Colonic mucosa (tissue), 4 donors: ENCODE measurements around the gene YIPF3. TPM values are rescaled to one million over a fixed set of nuclear protein-coding genes. Genes with fewer than 3 reads are reported as not detected.
A peak's percentile ranks its signal among the peaks of the same experiment; 100 is the strongest.

Experiments
- DNase-seq: peaks from one replicate; pipeline ENCODE4 v3.0.0-alpha.2; 2020
- H3K27ac ChIP-seq: fragments of 200-600 bp; one replicate; pipeline ENCODE4 v1.8.0; 2021
- H3K27me3 ChIP-seq: fragments of 200-600 bp; one replicate; pipeline ENCODE4 v1.8.0; 2021
- H3K36me3 ChIP-seq: fragments of 200-600 bp; one replicate; pipeline ENCODE4 v1.8.0; 2021
- H3K4me1 ChIP-seq: fragments of 200-600 bp; one replicate; pipeline ENCODE4 v1.8.0; 2021; ENCODE audit warnings: mild to moderate bottlenecking
- H3K4me3 ChIP-seq: fragments of 200-600 bp; one replicate; pipeline ENCODE4 v1.8.0; 2021
- H3K9ac ChIP-seq, 2 donors: one replicate each; pipeline ENCODE4 v1.7.0; 2013; ENCODE audit warnings: control low read depth in 2 of 2, low read depth in 2 of 2, low read length in 2 of 2
- H3K9me3 ChIP-seq: fragments of 200-600 bp; one replicate; pipeline ENCODE4 v1.8.0; 2021
- intact Hi-C: fragments of 100-400 bp; cut with DNase I; formaldehyde crosslinking; loops from one replicate; pipeline ENCODE4 v1.14.1; 2022
- total RNA-seq, 2 donors: library from RNA; stranded (reverse); fragmentation: NEBNext Ultra II Directional in 1 of 2; extraction: Animal tissue kit (Norgen Biotek cat#: 25700) in 1 of 2; gene quantifications; one replicate each; pipeline ENCODE4 v1.2.1, GENCODE V29; 2021
- TF ChIP-seq, protein P1 (sequence below): fragments of 200-600 bp; IDR thresholded peaks from one replicate; pipeline ENCODE4 v1.8.0; 2022; ENCODE audit warnings: antibody characterized with exemption, mild to moderate bottlenecking
- donor health status: healthy.
- donor health status: DM: no; HTN: no; CAD: no.
- donor health status: DM: no; HTN: no; CAD: no.

The YIPF3 gene
- total RNA-seq, 2 donors from 2014 or later: 121 to 129 TPM

DNA sequence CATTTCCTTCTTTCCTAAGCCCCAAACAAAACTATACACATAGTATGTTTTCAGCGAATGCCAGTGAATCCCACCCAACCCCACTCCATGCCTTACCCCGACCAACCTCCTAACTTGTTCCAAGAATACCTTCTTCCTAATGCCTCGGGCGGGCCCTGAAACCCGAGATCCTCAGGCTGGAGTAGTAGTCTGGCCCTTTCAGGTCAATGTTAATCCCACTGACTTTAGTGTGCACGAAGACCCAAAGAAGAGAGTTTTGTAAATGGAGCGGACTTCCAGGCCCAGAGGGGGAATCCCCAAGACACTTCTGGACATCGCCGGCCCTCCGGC, 394 bp downstream of the YIPF3 start:
- intact Hi-C loops: no loop called here
- Histone ChIP-seq H3K9me3 (no peaks in the 10 kb centered on the region), H3K9ac (peak overlapping the region; percentile 82 to 97), H3K27me3 (no peaks in the 10 kb centered on the region), H3K4me1 (peaks cover 19% of the 10 kb centered on the region), H3K27ac (peak overlapping the region; percentile 89), H3K4me3 (peak overlapping the region; percentile 97), H3K36me3 (peaks cover 10% of the 10 kb centered on the region)
- TF ChIP-seq, protein P1, sequence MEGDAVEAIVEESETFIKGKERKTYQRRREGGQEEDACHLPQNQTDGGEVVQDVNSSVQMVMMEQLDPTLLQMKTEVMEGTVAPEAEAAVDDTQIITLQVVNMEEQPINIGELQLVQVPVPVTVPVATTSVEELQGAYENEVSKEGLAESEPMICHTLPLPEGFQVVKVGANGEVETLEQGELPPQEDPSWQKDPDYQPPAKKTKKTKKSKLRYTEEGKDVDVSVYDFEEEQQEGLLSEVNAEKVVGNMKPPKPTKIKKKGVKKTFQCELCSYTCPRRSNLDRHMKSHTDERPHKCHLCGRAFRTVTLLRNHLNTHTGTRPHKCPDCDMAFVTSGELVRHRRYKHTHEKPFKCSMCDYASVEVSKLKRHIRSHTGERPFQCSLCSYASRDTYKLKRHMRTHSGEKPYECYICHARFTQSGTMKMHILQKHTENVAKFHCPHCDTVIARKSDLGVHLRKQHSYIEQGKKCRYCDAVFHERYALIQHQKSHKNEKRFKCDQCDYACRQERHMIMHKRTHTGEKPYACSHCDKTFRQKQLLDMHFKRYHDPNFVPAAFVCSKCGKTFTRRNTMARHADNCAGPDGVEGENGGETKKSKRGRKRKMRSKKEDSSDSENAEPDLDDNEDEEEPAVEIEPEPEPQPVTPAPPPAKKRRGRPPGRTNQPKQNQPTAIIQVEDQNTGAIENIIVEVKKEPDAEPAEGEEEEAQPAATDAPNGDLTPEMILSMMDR: no peak
- DNase-seq: no peak

DNA sequence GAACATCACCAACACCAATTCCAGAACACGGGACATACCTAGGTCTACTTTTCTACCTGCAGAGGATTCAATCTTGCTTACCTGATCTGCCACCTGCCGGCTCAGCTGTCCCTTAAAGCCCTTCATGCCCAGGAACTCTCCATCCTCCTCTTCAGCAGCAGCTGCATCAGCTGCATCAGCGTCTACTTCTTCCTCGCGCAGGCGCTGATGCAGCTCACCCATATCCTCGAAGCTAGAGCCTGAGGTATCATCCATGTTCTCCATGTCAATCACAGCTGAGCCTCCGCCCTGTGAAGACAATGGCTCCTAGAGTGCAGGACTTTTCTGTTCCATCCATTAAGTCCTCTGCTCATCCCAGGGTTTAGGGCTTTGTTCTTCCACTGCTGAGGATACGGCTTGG, 918 bp downstream of the YIPF3 start:
- TF ChIP-seq, protein P1: no peak
- H3K4me3 ChIP-seq: peak overlapping the region; percentile 97
- H3K36me3 ChIP-seq: peaks cover 10% of the 10 kb centered on the region
- H3K9ac ChIP-seq: peak overlapping the region; percentile 82 to 97
- intact Hi-C loops: no loop called here
- H3K27ac ChIP-seq: no peak overlapping the region
- peaks cover 19% of the 10 kb centered on the region for H3K4me1 ChIP-seq
- H3K27me3 ChIP-seq: no peaks in the 10 kb centered on the region
- H3K9me3 ChIP-seq: no peaks in the 10 kb centered on the region
- no peak for DNase-seq

DNA sequence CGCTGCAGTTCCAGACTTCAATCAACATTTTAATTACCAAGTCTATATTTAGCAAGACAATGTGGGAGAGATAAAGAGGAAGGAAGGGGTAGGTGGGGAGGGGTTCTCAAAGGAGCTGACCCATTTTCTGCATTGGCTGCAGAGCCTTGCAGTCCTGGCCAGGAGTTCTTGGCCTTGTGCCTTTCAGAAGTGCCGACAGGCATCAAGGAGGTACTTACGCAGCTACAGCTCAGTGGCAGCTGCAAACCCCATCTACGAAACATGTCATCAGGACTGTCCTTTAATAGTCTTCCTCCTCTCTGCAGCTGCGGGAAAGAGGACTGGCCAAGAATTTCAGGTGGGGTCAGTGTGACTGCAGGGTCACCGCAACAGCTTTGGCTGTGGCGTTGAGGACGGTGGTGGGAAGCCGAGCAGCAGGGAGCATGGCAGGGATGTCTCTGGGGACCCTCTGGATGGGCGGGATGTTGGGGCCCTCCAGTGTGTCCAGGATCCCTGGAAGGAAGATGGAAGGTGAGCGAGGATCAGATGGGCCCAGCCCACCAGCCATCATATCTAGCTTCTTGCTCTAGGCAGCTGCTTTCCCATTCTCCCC, 4.8 kb downstream of the YIPF3 start:
- Histone ChIP-seq H3K9ac (no peak overlapping the region), H3K4me1 (peaks cover 12% of the 10 kb centered on the region)
- no peak for DNase-seq

DNA sequence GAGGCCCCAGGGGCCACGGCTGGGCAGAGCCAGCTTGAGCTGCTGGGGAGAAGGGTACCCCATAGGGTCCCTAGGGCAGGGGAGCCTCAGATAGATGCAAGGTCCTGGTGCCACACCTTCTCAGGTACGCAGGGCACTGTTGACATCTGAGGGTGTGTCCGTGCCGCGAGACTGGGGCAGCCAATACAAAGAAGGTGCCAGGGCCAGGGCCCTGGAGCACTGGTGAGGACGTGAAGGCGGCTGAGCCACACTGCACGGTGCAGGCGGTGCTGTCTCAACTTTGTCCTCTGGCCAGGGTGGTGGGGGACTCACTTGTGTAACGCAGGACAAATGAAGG, 5.9 kb downstream of the YIPF3 start:
- peak; percentile 77 for DNase-seq
- peaks cover 10% of the 10 kb centered on the region for H3K36me3 ChIP-seq

More for the DNA sequence above, 4.8 kb downstream of the YIPF3 start:
- intact Hi-C loops: no loop called here
- Histone ChIP-seq H3K9me3 (no peaks in the 10 kb centered on the region), H3K27me3 (no peaks in the 10 kb centered on the region), H3K36me3 (peaks cover 10% of the 10 kb centered on the region), H3K4me3 (no peak overlapping the region), H3K27ac (no peak overlapping the region)
- TF ChIP-seq, protein P1: no peak

DNA sequence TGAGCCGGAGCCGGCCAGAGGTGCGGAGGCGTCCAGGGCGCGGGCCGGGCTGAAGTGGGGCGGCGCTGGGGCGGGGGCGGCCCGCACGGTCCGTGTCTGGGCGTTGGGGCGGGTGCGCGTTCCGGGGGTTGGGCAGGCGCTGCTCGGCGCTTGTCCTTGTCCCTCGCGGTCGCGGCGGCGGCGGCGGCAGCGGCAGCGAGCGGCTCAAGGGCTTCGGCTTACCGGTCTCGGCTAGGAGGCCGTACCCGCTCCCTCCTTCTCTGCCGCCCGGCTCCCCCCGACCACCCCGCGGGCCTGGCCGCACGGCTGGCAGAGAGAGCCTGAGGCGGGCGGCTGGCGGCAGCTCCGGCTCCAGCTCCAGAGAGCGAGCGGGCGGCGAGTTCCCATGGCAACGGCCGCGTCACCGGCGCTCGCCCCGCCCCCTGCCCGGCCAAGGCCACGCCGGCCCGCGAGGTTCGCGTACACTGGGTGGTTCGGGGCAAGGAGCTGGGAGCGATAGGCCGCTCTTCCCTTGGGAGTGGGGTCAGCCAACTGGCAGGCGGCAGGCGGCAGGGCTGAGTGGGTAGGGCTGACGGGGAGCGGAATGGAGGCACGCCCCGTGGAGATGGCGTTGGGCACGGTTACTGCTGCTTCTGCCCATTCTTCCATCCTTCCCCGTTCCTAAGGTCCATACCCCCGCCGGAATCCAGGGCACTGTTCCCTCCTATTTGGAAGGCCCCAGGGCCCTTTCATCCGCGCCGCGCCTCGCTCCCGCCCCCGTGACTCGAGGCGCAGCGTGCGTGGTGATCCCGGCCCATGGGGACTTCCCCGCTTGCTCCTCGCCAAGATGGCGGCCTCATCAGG, 6.5 kb downstream of the YIPF3 start, which contains the start of gene LRRC73:
LRRC73 (minus strand) TSS at position 363 of the 843 bp plus-strand sequence. CDS start 561 bp downstream, outside the sequence.
- Histone ChIP-seq H3K9ac (peak within 1 kb of the TSS; percentile 72), H3K4me3 (peak within 1 kb of the TSS; percentile 76), H3K27ac (peak within 1 kb of the TSS; percentile 74), H3K9me3 (no peaks in the 10 kb centered on the region), H3K36me3 (peaks cover 10% of the 10 kb centered on the region), H3K27me3 (no peaks in the 10 kb centered on the region), H3K4me1 (peaks cover 2% of the 10 kb centered on the region)
- peak; percentile 89 for DNase-seq
- intact Hi-C loops: loop anchor here (5.0 to 10.0 kb wide), 2 partner anchors 123 to 245 kb away; no protein-coding TSS in a partner anchor
- TF ChIP-seq, protein P1: no peak

More for the DNA sequence above, 5.9 kb downstream of the YIPF3 start:
- intact Hi-C loops: no loop called here
- Histone ChIP-seq H3K4me3 (peak overlapping the region; percentile 76), H3K27me3 (no peaks in the 10 kb centered on the region), H3K9me3 (no peaks in the 10 kb centered on the region), H3K27ac (peak overlapping the region; percentile 74), H3K4me1 (peaks cover 8% of the 10 kb centered on the region), H3K9ac (peak overlapping the region; percentile 72)
- TF ChIP-seq, protein P1: no peak
